NCI-H226 (cell line): ENCODE results near the gene TSPEAR.
"Not testable (repeated sequence)": the region's sequence is repeated elsewhere in the genome, so short reads cannot be mapped to it uniquely, and the experiment has no call there.

Experiments
- DNase-seq: peaks from one replicate; pipeline ENCODE4 v3.0.0-alpha.2; 2015

Gene TSPEAR

GRCh38 chr21:44701023-44701400 lies 10.4 kb downstream of the TSPEAR start:
- DNase-seq, result no peak

- DNase-seq, result no peak
Observed at GRCh38 chr21:44700101-44701022, 11.0 kb downstream of the TSPEAR start.

GRCh38 chr21:44699502-44700001 lies 11.8 kb downstream of the TSPEAR start:
- DNase-seq, result no peak

- DNase-seq, result no peak
Observed at GRCh38 chr21:44697811-44698734, 13.3 kb downstream of the TSPEAR start.

GRCh38 chr21:44697172-44697810 lies 14.1 kb downstream of the TSPEAR start, which contains the start of gene KRTAP10-12:
KRTAP10-12 (plus strand) TSS chr21:44697172; CDS start chr21:44697202, 30 bp downstream.
- DNase-seq, result not testable (repeated sequence)

- no peak for DNase-seq
Observed at GRCh38 chr21:44696572-44696971, 14.8 kb downstream of the TSPEAR start.

GRCh38 chr21:44695641-44696040 lies 15.7 kb downstream of the TSPEAR start:
- no peak for DNase-seq

- DNase-seq, result no peak
Observed at GRCh38 chr21:44695184-44695583, 16.2 kb downstream of the TSPEAR start.

- DNase-seq, result no peak
Observed at GRCh38 chr21:44694776-44695175, 16.6 kb downstream of the TSPEAR start.

GRCh38 chr21:44692798-44693512 lies 18.4 kb downstream of the TSPEAR start:
- no peak for DNase-seq

- no peak for DNase-seq
Observed at GRCh38 chr21:44691686-44692085, 19.7 kb downstream of the TSPEAR start.

GRCh38 chr21:44689740-44690139 lies 21.6 kb downstream of the TSPEAR start:
- DNase-seq, result not testable (repeated sequence)

GRCh38 chr21:44687671-44688070 lies 23.7 kb downstream of the TSPEAR start:
- no peak for DNase-seq

GRCh38 chr21:44686843-44687561 lies 24.4 kb downstream of the TSPEAR start:
- DNase-seq, result no peak

- DNase-seq, result no peak
Observed at GRCh38 chr21:44686000-44686781, 25.2 kb downstream of the TSPEAR start.

GRCh38 chr21:44685050-44685449 lies 26.3 kb downstream of the TSPEAR start:
- not testable (repeated sequence) for DNase-seq

- no peak for DNase-seq
Observed at GRCh38 chr21:44684483-44684882, 26.9 kb downstream of the TSPEAR start.

GRCh38 chr21:44684077-44684476 lies 27.3 kb downstream of the TSPEAR start:
- no peak for DNase-seq

- no peak for DNase-seq
Observed at GRCh38 chr21:44682580-44683151, 28.7 kb downstream of the TSPEAR start.
